ENCODE measurements around the gene MYO1B. TPM values are rescaled to one million over a fixed set of nuclear protein-coding genes. Genes with fewer than 3 reads are reported as not detected.
A peak's percentile ranks its signal among the peaks of the same experiment; 100 is the strongest.

The MYO1B gene
- total RNA-seq, 1 donor from 2014 or later: 43.7 TPM

GRCh38 chr2:191225126-191225525 is 20.1 kb upstream of the MYO1B start:
- no peaks in the 10 kb centered on the region for H3K4me1 ChIP-seq
- TF ChIP-seq CTCF (IDR thresholded peaks at IDR 0.05) (no peak), POLR2AphosphoS5 (IDR thresholded peaks at IDR 0.05; ENCODE audit: insufficient read depth in 1 of 2, low read depth in 1 of 2) (no peak), POLR2A (IDR thresholded peaks at IDR 0.05) (no peak)
- no peak overlapping the region for H3K27ac ChIP-seq
- H3K4me3 ChIP-seq: no peak overlapping the region
- no peak for DNase-seq (ENCODE audit: extremely low spot score in 2 of 2)
- H3K9me3 ChIP-seq: no peaks in the 10 kb centered on the region
- intact Hi-C loops (cut with DNase I): no loop called here
- H3K27me3 ChIP-seq: no peaks in the 10 kb centered on the region
- H3K36me3 ChIP-seq: no peaks in the 10 kb centered on the region

GRCh38 chr2:191225690-191226089 is 19.5 kb upstream of the MYO1B start:
- no peak for DNase-seq (ENCODE audit: extremely low spot score in 2 of 2)
- TF ChIP-seq POLR2AphosphoS5 (IDR thresholded peaks at IDR 0.05; ENCODE audit: insufficient read depth in 1 of 2, low read depth in 1 of 2): no peak
- no peak for TF ChIP-seq POLR2A (IDR thresholded peaks at IDR 0.05)
- no peak for TF ChIP-seq CTCF (IDR thresholded peaks at IDR 0.05)
- intact Hi-C loops (cut with DNase I): no loop called here

GRCh38 chr2:191226196-191226595 is 19.0 kb upstream of the MYO1B start:
- intact Hi-C loops (cut with DNase I): no loop called here
- Histone ChIP-seq H3K4me1 (no peaks in the 10 kb centered on the region), H3K36me3 (no peaks in the 10 kb centered on the region), H3K27ac (no peak overlapping the region), H3K9me3 (no peaks in the 10 kb centered on the region), H3K4me3 (no peak overlapping the region), H3K27me3 (no peaks in the 10 kb centered on the region)
- no peak for TF ChIP-seq CTCF (IDR thresholded peaks at IDR 0.05)
- no peak for TF ChIP-seq POLR2AphosphoS5 (IDR thresholded peaks at IDR 0.05; ENCODE audit: insufficient read depth in 1 of 2, low read depth in 1 of 2)
- TF ChIP-seq POLR2A (IDR thresholded peaks at IDR 0.05): no peak
- DNase-seq (ENCODE audit: extremely low spot score in 2 of 2): no peak

More at GRCh38 chr2:191225690-191226089, 19.5 kb upstream of the MYO1B start:
- no peaks in the 10 kb centered on the region for H3K36me3 ChIP-seq
- H3K27me3 ChIP-seq: no peaks in the 10 kb centered on the region
- no peaks in the 10 kb centered on the region for H3K9me3 ChIP-seq
- no peaks in the 10 kb centered on the region for H3K4me1 ChIP-seq
- H3K27ac ChIP-seq: no peak overlapping the region
- no peak overlapping the region for H3K4me3 ChIP-seq

GRCh38 chr2:191228333-191228732 is 16.9 kb upstream of the MYO1B start:
- Histone ChIP-seq H3K9me3 (no peaks in the 10 kb centered on the region), H3K27me3 (no peaks in the 10 kb centered on the region), H3K27ac (no peak overlapping the region), H3K4me1 (peaks cover 8% of the 10 kb centered on the region), H3K4me3 (no peak overlapping the region), H3K36me3 (no peaks in the 10 kb centered on the region)
- intact Hi-C loops (cut with DNase I): no loop called here
- no peak for TF ChIP-seq CTCF (IDR thresholded peaks at IDR 0.05)
- TF ChIP-seq POLR2A (IDR thresholded peaks at IDR 0.05): no peak
- no peak for TF ChIP-seq POLR2AphosphoS5 (IDR thresholded peaks at IDR 0.05; ENCODE audit: insufficient read depth in 1 of 2, low read depth in 1 of 2)
- no peak for DNase-seq (ENCODE audit: extremely low spot score in 2 of 2)

- DNase-seq (ENCODE audit: extremely low spot score in 2 of 2): no peak
- Histone ChIP-seq H3K36me3 (no peaks in the 10 kb centered on the region), H3K27me3 (no peaks in the 10 kb centered on the region), H3K9me3 (no peaks in the 10 kb centered on the region), H3K4me3 (no peak overlapping the region), H3K4me1 (peaks cover 8% of the 10 kb centered on the region), H3K27ac (no peak overlapping the region)
- intact Hi-C loops (cut with DNase I): no loop called here
- TF ChIP-seq POLR2A (IDR thresholded peaks at IDR 0.05): no peak
- TF ChIP-seq CTCF (IDR thresholded peaks at IDR 0.05): no peak
- peak; percentile 26 to 58 for TF ChIP-seq POLR2AphosphoS5 (IDR thresholded peaks at IDR 0.05; ENCODE audit: insufficient read depth in 1 of 2, low read depth in 1 of 2)
Observed at GRCh38 chr2:191228861-191229260, 16.3 kb upstream of the MYO1B start.

Data from vagina (tissue), 2 donors.